Mucosa of descending colon (tissue), 3 donors: ENCODE data around the gene BAIAP2. TPM values are rescaled to one million over a fixed set of nuclear protein-coding genes. Genes with fewer than 3 reads are reported as not detected.

ENCODE experiments used
- ATAC-seq: fragments of 200-7000 bp; cut with Tn5 transposase; one replicate; pipeline ENCODE4 v1.9.1; 2020; ENCODE audit warnings: mild to moderate bottlenecking, moderate library complexity
- DNase-seq, 3 donors: peaks; one replicate each; pipeline ENCODE4 v3.0.0-alpha.2; 2020
- H3K36me3 ChIP-seq: fragments of 200-600 bp; one replicate; pipeline ENCODE4 v1.8.0; 2021; ENCODE audit warnings: low read depth, mild to moderate bottlenecking
- H3K4me1 ChIP-seq: fragments of 200-600 bp; one replicate; pipeline ENCODE4 v1.8.0; 2021; ENCODE audit warnings: low read depth, mild to moderate bottlenecking
- H3K4me3 ChIP-seq: fragments of 200-600 bp; one replicate; pipeline ENCODE4 v1.8.0; 2021; ENCODE audit warnings: mild to moderate bottlenecking
- H3K9me3 ChIP-seq: fragments of 200-600 bp; one replicate; pipeline ENCODE4 v1.8.0; 2021; ENCODE audit warnings: mild to moderate bottlenecking
- CTCF ChIP-seq: fragments of 200-600 bp; IDR thresholded peaks from one replicate; pipeline ENCODE4 v1.8.0; 2022; ENCODE audit warnings: antibody characterized with exemption, mild to moderate bottlenecking
- intact Hi-C, 2 donors: fragments of 100-400 bp; cut with DNase I in 1 of 2; cut with micrococcal nuclease in 1 of 2; formaldehyde crosslinking; loops; one replicate each; pipeline versions ENCODE4 v1.11.0 to v1.11.1; 2022; cut with DNase I, micrococcal nuclease
- total RNA-seq, 3 donors: library from RNA; stranded (reverse); fragmentation: NEBNext Ultra II Directional in 2 of 3; extraction: Animal tissue kit (Norgen Biotek cat#: 25700) in 2 of 3; gene quantifications; one replicate each; pipeline versions ENCODE4 v1.2.1 to v1.2.4, GENCODE V29; 2021 to 2023
- donor health status: DM: no; HTN: no; CAD: no; lungs with moderate emphysema.
- donor health status: DM: no; HTN: no; CAD: no.
- donor health status: DM: no; HTN: yes; CAD: no.

BAIAP2 gene
- total RNA-seq, 3 donors from 2014 or later = 11.6 to 76.7 (median 19.4) TPM

- Histone ChIP-seq H3K4me1 (peaks cover 7% of the 10 kb centered on the region), H3K36me3 (no peaks in the 10 kb centered on the region), H3K9me3 (no peaks in the 10 kb centered on the region), H3K4me3 (no peak overlapping the region)
- no peak for DNase-seq
- TF ChIP-seq CTCF = no peak
- intact Hi-C loops = no loop called here
- ATAC-seq = no peak
Observed at GRCh38 chr17:81127526-81128177, 92.7 kb downstream of the BAIAP2 start.

- Histone ChIP-seq H3K4me1 (peaks cover 7% of the 10 kb centered on the region), H3K9me3 (no peaks in the 10 kb centered on the region), H3K36me3 (no peaks in the 10 kb centered on the region), H3K4me3 (no peak overlapping the region)
- DNase-seq (no peak), ATAC-seq (no peak)
- intact Hi-C loops = no loop called here
- no peak for TF ChIP-seq CTCF
Observed at GRCh38 chr17:81128338-81128737, 93.4 kb downstream of the BAIAP2 start.

- H3K36me3 ChIP-seq = no peaks in the 10 kb centered on the region
- TF ChIP-seq CTCF = no peak
- intact Hi-C loops = no loop called here
- no peak for ATAC-seq
- DNase-seq = no peak
- H3K4me3 ChIP-seq = no peak overlapping the region
- peaks cover 7% of the 10 kb centered on the region for H3K4me1 ChIP-seq
- no peaks in the 10 kb centered on the region for H3K9me3 ChIP-seq
Observed at GRCh38 chr17:81128774-81129173, 93.8 kb downstream of the BAIAP2 start.

- no peak overlapping the region for H3K4me3 ChIP-seq
- H3K36me3 ChIP-seq = no peaks in the 10 kb centered on the region
- H3K9me3 ChIP-seq = no peaks in the 10 kb centered on the region
- ATAC-seq (no peak), DNase-seq (no peak)
- peaks cover 7% of the 10 kb centered on the region for H3K4me1 ChIP-seq
- intact Hi-C loops = no loop called here
- no peak for TF ChIP-seq CTCF
Observed at GRCh38 chr17:81129289-81129688, 94.3 kb downstream of the BAIAP2 start.

GRCh38 chr17:81129711-81130367 is 94.9 kb downstream of the BAIAP2 start:
- Histone ChIP-seq H3K9me3 (no peaks in the 10 kb centered on the region), H3K4me1 (peaks cover 7% of the 10 kb centered on the region), H3K4me3 (no peak overlapping the region), H3K36me3 (no peaks in the 10 kb centered on the region)
- no peak for TF ChIP-seq CTCF
- ATAC-seq = no peak
- no peak for DNase-seq
- intact Hi-C loops = no loop called here
